Neuron (in vitro differentiated cells): ENCODE results near the gene CDH13.

Experiments
- H2AFZ ChIP-seq: one replicate; pipeline ENCODE4 v1.6.1; 2013; ENCODE audit warnings: low read depth, mild to moderate bottlenecking, inconsistent platforms, low read length, moderate library complexity
- H3K27me3 ChIP-seq: one replicate; pipeline ENCODE4 v1.6.1; 2013; ENCODE audit warnings: low read length; ENCODE audit not compliant: insufficient read depth
- H3K36me3 ChIP-seq: one replicate; pipeline ENCODE4 v1.6.1; 2013; ENCODE audit warnings: low read length; ENCODE audit not compliant: insufficient read depth
- H3K4me1 ChIP-seq: one replicate; pipeline ENCODE4 v1.6.1; 2013; ENCODE audit warnings: low read length; ENCODE audit not compliant: insufficient read depth
- H3K4me3 ChIP-seq: 2 replicates; pipeline ENCODE4 v1.5.1; 2013; ENCODE audit warnings: mild to moderate bottlenecking, low read length, moderate library complexity
- H3K9me3 ChIP-seq: one replicate; pipeline ENCODE4 v1.6.1; 2013; ENCODE audit warnings: low read length

CDH13 gene

DNA sequence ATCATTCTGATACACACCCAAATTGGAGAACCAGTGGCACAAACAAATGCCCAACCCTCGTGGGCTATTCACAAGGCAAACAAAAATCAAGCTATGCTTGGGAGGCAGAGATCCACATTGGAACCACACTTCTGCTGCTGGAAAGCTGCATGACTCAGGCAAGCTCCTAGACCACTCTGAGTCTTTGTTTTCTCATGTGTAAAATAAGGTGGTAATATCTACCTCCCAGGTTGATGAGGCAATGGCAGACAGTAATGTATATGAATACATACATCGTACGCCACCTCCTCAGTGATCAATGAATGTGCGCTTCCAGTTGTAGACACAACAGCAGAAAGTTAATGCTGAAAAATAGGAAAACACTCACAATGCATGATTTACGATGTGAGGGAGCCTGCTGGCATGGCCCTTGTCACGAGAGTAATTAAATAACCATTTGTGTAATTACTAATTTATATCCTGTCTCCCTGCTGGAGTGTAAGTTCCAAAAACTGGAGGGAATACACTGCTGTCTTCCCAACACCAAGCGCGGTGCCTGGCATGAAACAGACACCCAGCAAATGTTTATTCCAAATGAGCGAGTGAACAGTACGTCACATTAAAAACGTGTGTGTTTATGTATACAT lies 1111.1 kb downstream of the CDH13 start:
- Histone ChIP-seq H3K36me3 (no peaks in the 10 kb centered on the region), H3K27me3 (no peaks in the 10 kb centered on the region), H3K4me1 (no peaks in the 10 kb centered on the region), H2AFZ (no peak overlapping the region), H3K9me3 (peaks cover 6% of the 10 kb centered on the region), H3K4me3 (no peak overlapping the region)

DNA sequence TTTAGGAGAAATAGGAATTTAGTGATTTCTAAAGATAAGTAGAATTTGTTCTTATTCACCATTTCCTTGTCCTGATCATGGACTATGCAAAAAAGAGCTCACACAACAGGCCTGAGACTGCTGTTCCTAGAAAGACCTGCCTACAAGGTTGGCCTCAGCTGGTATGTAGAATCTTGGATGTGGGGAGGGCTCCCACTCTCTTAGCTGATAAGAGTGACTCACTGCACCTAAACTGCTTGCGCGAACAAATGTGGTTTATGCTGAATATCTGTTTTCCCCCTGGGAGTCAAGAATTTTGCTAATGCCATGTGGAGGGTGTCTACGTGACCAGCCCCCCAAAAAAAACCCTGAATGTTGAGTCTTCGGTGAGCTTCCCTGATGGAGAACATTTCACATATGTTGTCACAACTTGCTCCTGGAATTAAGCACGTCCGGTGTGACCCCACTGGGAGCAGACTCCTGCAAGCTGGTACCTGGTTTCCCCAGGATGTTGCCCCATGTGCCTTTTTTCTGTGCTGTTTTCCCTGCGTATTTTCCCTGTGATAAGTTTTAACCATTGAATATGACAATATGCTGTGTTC lies 1112.2 kb downstream of the CDH13 start:
- Histone ChIP-seq H3K36me3 (no peaks in the 10 kb centered on the region), H3K27me3 (peaks cover 3% of the 10 kb centered on the region), H2AFZ (no peak overlapping the region), H3K4me1 (peaks cover 4% of the 10 kb centered on the region), H3K9me3 (peaks cover 5% of the 10 kb centered on the region), H3K4me3 (no peak overlapping the region)

DNA sequence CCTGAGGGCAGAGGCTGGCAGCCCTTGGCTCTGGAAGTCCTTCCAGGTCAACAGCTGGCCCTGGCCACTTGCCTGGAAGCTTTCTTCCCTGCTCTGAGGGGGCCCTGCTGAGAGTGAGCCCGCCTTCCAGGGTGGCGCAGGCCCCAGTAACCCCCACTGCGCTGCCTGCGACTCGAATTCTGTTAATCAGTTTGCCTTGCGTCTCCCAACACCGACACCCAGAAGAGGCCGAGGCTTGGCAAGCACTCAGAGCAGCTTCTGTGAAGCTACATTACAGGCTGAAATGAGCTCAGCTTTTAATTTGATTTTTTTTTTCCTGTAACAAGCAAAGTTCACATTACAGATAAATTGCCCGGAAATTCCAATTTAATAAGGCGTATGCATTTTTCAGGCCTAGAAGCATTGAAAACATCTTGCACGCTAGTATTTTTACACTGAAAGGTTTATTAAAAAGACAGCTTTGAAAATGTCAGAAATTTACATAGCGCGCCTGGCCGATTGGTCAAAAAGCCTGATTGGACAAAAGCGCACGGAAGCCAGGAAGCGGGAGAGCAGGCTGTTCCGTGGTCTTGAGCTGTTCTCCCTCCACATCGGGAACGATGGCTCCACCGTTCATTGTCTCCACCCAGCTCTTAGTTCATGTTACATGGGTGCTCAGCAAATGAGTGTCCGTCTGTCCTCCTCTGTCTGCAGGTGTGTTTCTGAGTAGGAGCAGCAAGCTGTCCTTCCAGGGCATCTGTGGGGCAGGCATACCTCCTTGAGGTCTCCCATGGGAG lies 1115.5 kb downstream of the CDH13 start:
- Histone ChIP-seq H3K27me3 (peaks cover 3% of the 10 kb centered on the region), H3K4me1 (peaks cover 21% of the 10 kb centered on the region), H2AFZ (no peak overlapping the region), H3K4me3 (no peak overlapping the region), H3K36me3 (no peaks in the 10 kb centered on the region), H3K9me3 (no peaks in the 10 kb centered on the region)

DNA sequence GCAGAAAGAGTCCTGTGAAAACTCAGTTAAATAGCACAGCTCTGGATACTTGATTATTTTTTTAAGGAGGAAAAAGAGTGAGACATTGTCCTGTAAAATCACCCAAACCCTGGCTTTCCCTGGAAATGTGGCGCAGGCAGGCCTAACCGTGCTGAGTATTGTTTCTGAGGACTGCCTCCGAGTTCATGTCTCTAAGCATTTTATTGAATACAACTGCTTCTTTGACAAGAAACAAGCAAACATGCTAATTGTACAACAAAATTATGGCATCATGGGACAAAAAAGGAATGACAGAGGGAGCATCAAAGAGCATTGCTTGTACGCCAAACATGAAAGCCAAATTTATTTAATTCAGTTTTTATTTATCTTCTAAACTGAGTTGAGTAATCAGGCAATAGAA lies 1116.5 kb downstream of the CDH13 start:
- Histone ChIP-seq H3K4me3 (no peak overlapping the region), H3K36me3 (no peaks in the 10 kb centered on the region), H2AFZ (no peak overlapping the region), H3K9me3 (no peaks in the 10 kb centered on the region), H3K4me1 (peaks cover 30% of the 10 kb centered on the region), H3K27me3 (peaks cover 3% of the 10 kb centered on the region)

DNA sequence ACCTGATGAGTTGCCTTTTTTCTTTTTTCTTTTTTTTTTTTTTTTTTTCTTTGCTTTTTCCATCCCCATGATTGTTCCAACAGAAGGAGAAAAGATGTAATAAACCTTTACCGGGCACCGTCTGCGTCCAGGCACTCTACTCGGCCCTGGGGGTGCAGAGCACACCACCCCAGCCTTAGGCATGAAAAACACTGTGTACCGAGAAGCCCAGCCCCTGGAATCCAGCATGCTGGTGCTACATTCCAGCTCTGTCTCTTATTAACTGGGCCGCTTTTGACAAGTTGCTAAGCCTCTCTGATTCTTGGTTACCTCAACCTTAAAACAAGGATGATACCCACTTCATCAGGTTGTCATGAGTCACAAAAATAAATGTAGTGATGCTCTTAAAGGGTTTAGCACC lies 1117.0 kb downstream of the CDH13 start:
- Histone ChIP-seq H3K9me3 (no peaks in the 10 kb centered on the region), H2AFZ (no peak overlapping the region), H3K4me3 (no peak overlapping the region), H3K4me1 (peaks cover 33% of the 10 kb centered on the region), H3K36me3 (no peaks in the 10 kb centered on the region), H3K27me3 (peaks cover 3% of the 10 kb centered on the region)

DNA sequence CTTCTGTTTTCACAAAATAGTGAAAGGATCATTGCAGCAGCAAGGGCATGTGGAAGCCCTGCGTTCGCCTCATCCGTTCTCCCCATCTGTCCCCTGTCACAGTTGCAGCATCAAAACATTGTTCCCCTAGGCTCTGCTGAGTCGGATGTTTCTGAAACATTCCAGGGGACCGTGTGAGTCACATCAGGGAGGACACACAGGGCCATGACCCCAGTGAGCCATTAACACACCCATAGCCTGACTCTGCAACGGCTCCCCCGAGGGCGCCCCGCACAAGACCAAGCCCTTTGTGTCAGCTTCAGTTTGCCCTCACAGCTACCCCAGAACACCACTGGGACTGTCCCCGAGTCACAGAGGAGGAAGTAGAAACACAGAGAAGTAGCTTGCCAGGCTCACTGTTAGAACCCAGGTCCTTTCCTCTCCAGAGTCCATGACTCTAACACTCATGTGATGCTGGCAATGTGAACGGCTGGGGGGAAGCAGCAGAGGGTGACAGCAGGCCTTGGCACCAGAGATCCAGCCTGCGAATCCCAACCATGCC lies 1117.7 kb downstream of the CDH13 start:
- H2AFZ ChIP-seq, result no peak overlapping the region
- no peak overlapping the region for H3K4me3 ChIP-seq
- peaks cover 41% of the 10 kb centered on the region for H3K4me1 ChIP-seq
- peaks cover 3% of the 10 kb centered on the region for H3K27me3 ChIP-seq
- H3K36me3 ChIP-seq, result no peaks in the 10 kb centered on the region
- H3K9me3 ChIP-seq, result no peaks in the 10 kb centered on the region

DNA sequence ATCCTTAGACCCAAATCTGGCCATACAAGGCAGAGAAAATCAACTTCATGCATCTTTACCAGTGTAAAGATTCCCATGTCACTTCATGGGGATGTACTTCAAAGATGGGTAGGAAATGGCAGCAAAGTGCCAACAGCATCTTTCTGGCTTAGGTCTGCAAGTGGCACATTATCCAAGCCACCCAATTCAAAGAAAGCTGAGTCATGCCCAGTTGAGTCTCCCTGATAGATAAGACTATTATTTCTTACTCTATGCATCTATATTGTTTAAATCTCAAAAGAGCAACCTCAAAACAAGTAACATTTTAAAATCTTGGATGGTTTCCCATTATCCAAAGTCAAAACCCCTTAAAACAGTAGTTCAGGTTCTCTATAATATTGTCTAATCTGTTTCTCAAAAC lies 1119.8 kb downstream of the CDH13 start:
- no peak overlapping the region for H2AFZ ChIP-seq
- peaks cover 45% of the 10 kb centered on the region for H3K4me1 ChIP-seq

DNA sequence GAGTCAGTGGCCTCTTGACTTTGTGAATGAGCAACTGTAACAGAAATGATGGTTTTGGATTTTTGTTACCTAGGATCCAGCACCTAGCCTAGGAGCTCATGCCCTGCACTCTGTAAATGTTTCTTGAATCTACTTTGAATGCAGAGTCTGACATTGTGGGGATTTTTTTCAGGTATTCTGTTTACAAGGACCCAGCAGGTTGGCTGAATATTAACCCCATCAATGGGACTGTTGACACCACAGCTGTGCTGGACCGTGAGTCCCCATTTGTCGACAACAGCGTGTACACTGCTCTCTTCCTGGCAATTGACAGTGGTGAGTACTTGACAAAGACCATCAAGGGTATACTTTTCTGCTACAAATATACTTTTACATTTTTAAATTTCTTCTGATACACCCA lies 1121.2 kb downstream of the CDH13 start:
- Histone ChIP-seq H3K9me3 (no peaks in the 10 kb centered on the region), H2AFZ (no peak overlapping the region), H3K4me1 (peaks cover 45% of the 10 kb centered on the region), H3K36me3 (no peaks in the 10 kb centered on the region), H3K27me3 (peaks cover 3% of the 10 kb centered on the region), H3K4me3 (no peak overlapping the region)

More for the DNA sequence above, 1119.8 kb downstream of the CDH13 start:
- Histone ChIP-seq H3K9me3 (no peaks in the 10 kb centered on the region), H3K27me3 (peaks cover 3% of the 10 kb centered on the region), H3K36me3 (no peaks in the 10 kb centered on the region), H3K4me3 (no peak overlapping the region)

DNA sequence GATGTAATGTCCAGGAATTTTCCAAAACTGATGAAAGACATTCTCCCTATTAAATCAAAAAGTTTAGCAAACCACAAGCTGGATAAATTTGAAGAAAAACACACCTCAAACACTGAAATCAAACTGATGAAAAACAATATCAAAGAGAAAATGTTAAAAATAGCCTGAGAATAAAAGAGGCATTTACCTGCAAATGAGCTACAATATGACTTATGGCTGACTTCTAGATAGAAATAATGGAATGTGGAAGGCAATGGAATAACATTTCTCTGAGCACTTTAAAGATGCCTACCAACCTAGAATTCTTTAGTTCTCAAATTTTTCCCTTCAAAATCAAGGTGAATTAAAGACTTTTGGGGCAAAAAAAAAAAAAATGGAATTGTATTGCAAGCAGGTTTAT lies 1128.6 kb downstream of the CDH13 start:
- H3K36me3 ChIP-seq, result no peaks in the 10 kb centered on the region
- H3K27me3 ChIP-seq, result no peaks in the 10 kb centered on the region
- H3K4me3 ChIP-seq, result no peak overlapping the region

DNA sequence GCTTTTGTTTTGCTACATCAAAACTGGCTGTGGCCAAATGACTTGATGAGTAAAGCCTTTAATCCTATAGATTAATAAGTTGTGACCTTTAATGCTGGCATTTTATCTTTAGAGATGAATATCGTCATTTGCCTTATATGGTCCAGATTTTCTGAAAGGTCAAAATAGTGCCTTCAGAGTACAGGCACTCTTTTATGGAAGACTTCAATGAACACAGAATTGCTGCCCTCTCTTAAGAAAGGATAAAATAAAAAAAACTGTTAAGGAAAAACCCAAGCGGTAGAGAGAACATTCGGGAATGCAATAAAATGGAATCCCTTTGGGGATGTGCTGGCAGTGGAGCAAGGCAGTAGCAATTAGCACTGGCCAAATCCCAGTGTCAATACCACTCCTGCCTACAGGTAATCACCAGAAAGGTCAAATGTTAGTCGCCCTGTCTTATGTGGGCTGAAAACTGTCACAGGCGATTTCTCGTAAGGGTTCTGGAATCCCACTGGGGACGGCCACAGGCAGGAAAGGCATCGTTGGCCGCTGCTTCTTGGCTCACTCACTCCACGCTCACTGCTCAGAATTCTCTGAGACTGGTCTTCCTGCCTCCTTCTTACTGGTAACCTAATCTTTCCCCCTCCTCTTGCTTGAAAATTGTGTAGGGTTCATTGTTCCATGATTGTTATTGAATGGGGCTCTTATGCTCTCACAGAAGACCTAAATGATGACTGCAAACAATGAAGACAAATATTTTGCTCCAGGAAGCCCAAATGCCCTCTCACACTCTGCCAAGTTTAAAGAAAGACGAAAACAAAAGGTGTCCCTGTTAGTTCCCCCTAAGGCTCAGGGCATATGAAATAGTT lies 1135.6 kb downstream of the CDH13 start:
- no peaks in the 10 kb centered on the region for H3K9me3 ChIP-seq

More for the DNA sequence above, 1128.6 kb downstream of the CDH13 start:
- Histone ChIP-seq H3K4me1 (no peaks in the 10 kb centered on the region), H2AFZ (no peak overlapping the region), H3K9me3 (peaks cover 4% of the 10 kb centered on the region)

DNA sequence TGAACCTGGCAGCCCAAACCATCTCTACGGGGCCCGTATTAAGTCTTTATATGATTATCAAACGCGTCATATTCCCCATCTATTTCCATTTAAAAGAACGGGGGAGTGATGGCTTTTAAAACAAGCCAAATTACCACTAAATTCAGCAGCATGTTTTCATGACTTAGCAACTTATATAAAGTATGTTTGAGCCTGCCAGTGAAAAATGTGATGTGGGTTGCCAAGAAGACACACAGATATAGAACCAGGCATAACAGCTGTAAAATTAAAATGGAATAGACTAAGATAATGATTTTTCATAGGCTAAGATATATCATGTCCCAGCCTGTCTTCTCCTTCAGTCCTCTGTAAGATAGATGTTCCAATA lies 1136.2 kb downstream of the CDH13 start:
- no peak overlapping the region for H3K4me3 ChIP-seq
- no peak overlapping the region for H2AFZ ChIP-seq
- no peaks in the 10 kb centered on the region for H3K27me3 ChIP-seq
- no peaks in the 10 kb centered on the region for H3K9me3 ChIP-seq
- H3K4me1 ChIP-seq, result no peaks in the 10 kb centered on the region
- H3K36me3 ChIP-seq, result no peaks in the 10 kb centered on the region

More for the DNA sequence above, 1135.6 kb downstream of the CDH13 start:
- Histone ChIP-seq H3K4me3 (no peak overlapping the region), H3K4me1 (no peaks in the 10 kb centered on the region), H3K36me3 (no peaks in the 10 kb centered on the region), H2AFZ (no peak overlapping the region), H3K27me3 (no peaks in the 10 kb centered on the region)

DNA sequence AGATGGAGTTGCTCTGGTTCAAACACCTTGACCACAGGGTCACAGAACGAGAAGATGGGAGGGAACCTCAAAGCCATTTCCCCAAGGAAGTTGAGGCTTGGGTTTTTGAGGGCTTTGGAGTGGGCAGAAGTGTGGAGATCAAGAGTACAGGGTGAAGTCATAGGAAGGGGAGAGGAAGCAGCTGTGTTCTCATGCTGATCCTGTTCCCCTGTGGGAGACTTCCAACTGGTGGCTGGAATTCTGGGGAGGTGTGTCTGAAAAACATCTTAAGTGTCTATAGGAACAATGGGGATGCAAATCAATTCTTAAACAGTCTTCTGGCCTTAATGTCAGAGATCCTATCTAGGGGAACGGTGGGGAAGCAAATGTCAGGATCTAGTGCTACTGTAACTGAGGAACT lies 1142.2 kb downstream of the CDH13 start:
- Histone ChIP-seq H3K27me3 (no peaks in the 10 kb centered on the region), H3K9me3 (no peaks in the 10 kb centered on the region), H3K4me1 (peaks cover 4% of the 10 kb centered on the region), H2AFZ (no peak overlapping the region), H3K36me3 (no peaks in the 10 kb centered on the region), H3K4me3 (no peak overlapping the region)
